BJ (cell line): ENCODE data around the gene RGS9. TPM values are rescaled to one million over a fixed set of nuclear protein-coding genes. Genes with fewer than 3 reads are reported as not detected.

Experiments used
- CTCF ChIA-PET: fragments of 350-600 bp; formaldehyde crosslinking; extraction: SDS; loops from one replicate; lab custom pipeline; 2021; ENCODE audit warnings: antibody characterized with exemption, inconsistent platforms; lab: Yijun Ruan, JAX
- POLR2A ChIA-PET: fragments of 300-600 bp; sonication (Branson Sonifier 250); formaldehyde crosslinking; extraction: SDS; loops from one replicate; lab custom pipeline; 2021; ENCODE audit warnings: antibody characterized with exemption; lab: Charles Lee
- DNase-seq: peaks from one replicate; pipeline ENCODE4 v3.0.0-alpha.2; 2011; ENCODE audit warnings: low read depth
- H3K27me3 ChIP-seq: 2 replicates; pipeline ENCODE4 v1.6.0; 2011; ENCODE audit warnings: low read length; ENCODE audit not compliant: control insufficient read depth, insufficient read depth
- H3K36me3 ChIP-seq: 2 replicates; pipeline ENCODE4 v1.5.1; 2011; ENCODE audit warnings: low read length; ENCODE audit not compliant: control insufficient read depth, insufficient read depth
- H3K4me3 ChIP-seq: 2 replicates; pipeline ENCODE4 v1.5.1; 2011; ENCODE audit warnings: low read depth, mild to moderate bottlenecking, control low read depth, low read length
- CTCF ChIP-seq: IDR thresholded peaks from 2 replicates; pipeline ENCODE4 v1.5.1; 2011; ENCODE audit warnings: low read depth, mild to moderate bottlenecking, control low read depth, inconsistent platforms, low read length, moderate library complexity; ENCODE audit not compliant: insufficient read depth
- polyA plus RNA-seq: library from polyadenylated mRNA; depleted of rRNA; stranded (reverse); fragments of >200 nt; gene quantifications from 2 replicates; pipeline ENCODE4 v1.2.3, GENCODE V29; 2011

The RGS9 gene
- polyA plus RNA-seq, 1 experiment, result 1.6 TPM

- DNase-seq, result no peak
- Histone ChIP-seq H3K36me3 (no peaks in the 10 kb centered on the region), H3K4me3 (no peak overlapping the region), H3K27me3 (no peaks in the 10 kb centered on the region)
- CTCF ChIA-PET, result interaction anchor here (3.5 kb wide), 1 partner anchor 53 kb away, joined by 15 read pairs; the partner anchor contains the start of gene RGS9
- no peak for TF ChIP-seq CTCF
- POLR2A ChIA-PET, result no interaction called here
Observed at GRCh38 chr17:65190467-65191097, 53.4 kb downstream of the RGS9 start.

- Histone ChIP-seq H3K4me3 (no peak overlapping the region), H3K36me3 (no peaks in the 10 kb centered on the region), H3K27me3 (no peaks in the 10 kb centered on the region)
- ChIA-PET POLR2A (interaction anchor here (0.5 kb wide), 2 partner anchors 136 to 365 kb away, joined by 3 to 8 read pairs; partner anchors contain the start of gene GNA13), CTCF (interaction anchor here (0.6 to 3.5 kb wide), 4 partner anchors 55 to 623 kb away, joined by 3 to 15 read pairs (median 3); partner anchors contain the start of gene RGS9)
- no peak for TF ChIP-seq CTCF
- no peak for DNase-seq
Observed at GRCh38 chr17:65191811-65192740, 54.9 kb downstream of the RGS9 start.

- POLR2A ChIA-PET, result no interaction called here
- no peaks in the 10 kb centered on the region for H3K36me3 ChIP-seq
- CTCF ChIA-PET, result interaction anchor here (0.9 to 3.5 kb wide), 2 partner anchors 56 to 119 kb away, joined by 3 to 15 read pairs; partner anchors contain the start of gene RGS9
- H3K4me3 ChIP-seq, result no peak overlapping the region
- no peaks in the 10 kb centered on the region for H3K27me3 ChIP-seq
- DNase-seq, result no peak
- no peak for TF ChIP-seq CTCF
Observed at GRCh38 chr17:65193305-65193704, 56.1 kb downstream of the RGS9 start.

- H3K36me3 ChIP-seq, result no peaks in the 10 kb centered on the region
- no peaks in the 10 kb centered on the region for H3K27me3 ChIP-seq
- ChIA-PET CTCF (interaction anchor here (0.9 to 3.5 kb wide), 2 partner anchors 57 to 119 kb away, joined by 3 to 15 read pairs; partner anchors contain the start of gene RGS9), POLR2A (no interaction called here)
- no peak overlapping the region for H3K4me3 ChIP-seq
- no peak for DNase-seq
- TF ChIP-seq CTCF, result no peak
Observed at GRCh38 chr17:65193716-65194293, 56.6 kb downstream of the RGS9 start.
